Neural cell (in vitro differentiated cells): ENCODE data around the gene TNFRSF8. TPM values are rescaled to one million over a fixed set of nuclear protein-coding genes. Genes with fewer than 3 reads are reported as not detected.

Experiments used
- H2AFZ ChIP-seq: fragments of 200-600, 300-800 bp; sonication (generic), shearing (Covaris generic); 2 replicates; pipeline ENCODE4 v1.6.0; 2014; ENCODE audit warnings: low read depth, mild to moderate bottlenecking, antibody characterized with exemption, low read length, moderate library complexity
- H3F3A ChIP-seq: fragments of 200-600 bp; shearing (Covaris generic); 2 replicates; pipeline ENCODE4 v1.6.1; 2016; ENCODE audit warnings: mild to moderate bottlenecking, moderate library complexity, mixed read lengths, antibody characterized with exemption, low read length; ENCODE audit not compliant: insufficient read depth, poor library complexity, severe bottlenecking
- H3K27ac ChIP-seq: fragments of 200-600, 300-800 bp; sonication (generic), shearing (Covaris generic); 2 replicates; pipeline ENCODE4 v1.5.1; 2014; ENCODE audit warnings: mild to moderate bottlenecking, low read length, moderate library complexity
- H3K27me3 ChIP-seq: fragments of 300-800, 200-600 bp; sonication (generic), shearing (Covaris generic); 2 replicates; pipeline ENCODE4 v1.6.0; 2014; ENCODE audit warnings: mild to moderate bottlenecking, low read depth, low read length, moderate library complexity; ENCODE audit not compliant: insufficient read depth
- H3K36me3 ChIP-seq: fragments of 300-800, 200-600 bp; sonication (generic), shearing (Covaris generic); 2 replicates; pipeline ENCODE4 v1.5.1; 2014; ENCODE audit warnings: mild to moderate bottlenecking, antibody characterized with exemption, low read length, moderate library complexity; ENCODE audit not compliant: insufficient read depth
- H3K4me2 ChIP-seq: fragments of 300-800, 200-600 bp; sonication (generic), shearing (Covaris generic); 2 replicates; pipeline ENCODE4 v1.6.0; 2014; ENCODE audit warnings: mild to moderate bottlenecking, low read length
- H3K4me3 ChIP-seq: fragments of 300-800, 200-600 bp; sonication (generic), shearing (Covaris generic); 2 replicates; pipeline ENCODE4 v1.5.1; 2014; ENCODE audit warnings: mild to moderate bottlenecking, low read length, moderate library complexity
- H3K79me2 ChIP-seq: fragments of 200-600 bp; shearing (Covaris generic); replicated peaks from 2 replicates; pipeline ENCODE4 v1.6.0; 2014; ENCODE audit warnings: mild to moderate bottlenecking, low read length, moderate library complexity; ENCODE audit not compliant: insufficient read depth
- H3K9ac ChIP-seq: fragments of 300-800, 200-600 bp; sonication (generic), shearing (Covaris generic); 2 replicates; pipeline ENCODE4 v1.6.1; 2016; ENCODE audit warnings: mild to moderate bottlenecking, low read length, mixed read lengths
- H3K9me2 ChIP-seq: fragments of 200-600 bp; shearing (Covaris generic); 2 replicates; pipeline ENCODE4 v1.6.1; 2016; ENCODE audit warnings: mild to moderate bottlenecking, low read length, mixed read lengths; ENCODE audit not compliant: insufficient read depth
- H3K9me3 ChIP-seq: fragments of 200-600, 300-800 bp; sonication (generic), shearing (Covaris generic); 2 replicates; pipeline ENCODE4 v1.6.1; 2016; ENCODE audit warnings: mild to moderate bottlenecking, mixed run types, low read length, moderate library complexity, mixed read lengths
- H4K20me1 ChIP-seq: fragments of 200-600 bp; shearing (Covaris generic); 2 replicates; pipeline ENCODE4 v1.6.1; 2016; ENCODE audit warnings: mild to moderate bottlenecking, mixed run types; ENCODE audit not compliant: insufficient read depth
- EP300 ChIP-seq: fragments of 450-650 bp; conservative IDR thresholded peaks from 2 replicates; pipeline ENCODE4 v1.6.1; 2014; ENCODE audit warnings: antibody characterized with exemption, mild to moderate bottlenecking, moderate library complexity; ENCODE audit not compliant: poor library complexity, severe bottlenecking
- EZH2 ChIP-seq: fragments of 200-600, 300-800 bp; shearing (Covaris generic), sonication (generic); IDR thresholded peaks from 2 replicates; pipeline ENCODE4 v1.6.1; 2014; ENCODE audit warnings: antibody characterized with exemption, low read length, borderline replicate concordance, mild to moderate bottlenecking; ENCODE audit not compliant: insufficient read depth, poor library complexity, severe bottlenecking
- MXI1 ChIP-seq: fragments of 450-650 bp; conservative IDR thresholded peaks from 2 replicates; pipeline ENCODE4 v1.6.1; 2014; ENCODE audit warnings: antibody characterized with exemption, mild to moderate bottlenecking; ENCODE audit not compliant: poor library complexity, severe bottlenecking
- POLR2AphosphoS5 ChIP-seq: IDR thresholded peaks from 2 replicates; pipeline ENCODE4 v1.6.1; 2012
- RAD21 ChIP-seq: fragments of 450-650 bp; conservative IDR thresholded peaks from 2 replicates; pipeline ENCODE4 v1.6.1; 2014; ENCODE audit warnings: antibody characterized with exemption, mild to moderate bottlenecking, moderate library complexity
- REST ChIP-seq: IDR thresholded peaks from 2 replicates; pipeline ENCODE4 v1.6.1; 2012; ENCODE audit warnings: borderline replicate concordance
- SMC3 ChIP-seq: fragments of 450-650 bp; conservative IDR thresholded peaks from 2 replicates; pipeline ENCODE4 v1.6.1; 2014; ENCODE audit warnings: antibody characterized with exemption, mild to moderate bottlenecking, moderate library complexity; ENCODE audit not compliant: poor library complexity
- TAF1 ChIP-seq: IDR thresholded peaks from 2 replicates; pipeline ENCODE4 v1.6.1; 2012; ENCODE audit warnings: low read depth
- polyA plus RNA-seq: library from polyadenylated mRNA; depleted of rRNA; stranded (reverse); fragments of >200 nt; gene quantifications from 2 replicates; pipeline ENCODE4 v1.2.3, GENCODE V29; 2014
- TF ChIP-seq, protein P1 (sequence below): fragments of 450-650 bp; IDR thresholded peaks from 2 replicates; pipeline ENCODE4 v1.5.1; 2014; ENCODE audit warnings: antibody characterized with exemption, mild to moderate bottlenecking, moderate library complexity; ENCODE audit not compliant: poor library complexity, severe bottlenecking

Gene TNFRSF8
- polyA plus RNA-seq, 1 donor from 2014 or later = not detected

DNA sequence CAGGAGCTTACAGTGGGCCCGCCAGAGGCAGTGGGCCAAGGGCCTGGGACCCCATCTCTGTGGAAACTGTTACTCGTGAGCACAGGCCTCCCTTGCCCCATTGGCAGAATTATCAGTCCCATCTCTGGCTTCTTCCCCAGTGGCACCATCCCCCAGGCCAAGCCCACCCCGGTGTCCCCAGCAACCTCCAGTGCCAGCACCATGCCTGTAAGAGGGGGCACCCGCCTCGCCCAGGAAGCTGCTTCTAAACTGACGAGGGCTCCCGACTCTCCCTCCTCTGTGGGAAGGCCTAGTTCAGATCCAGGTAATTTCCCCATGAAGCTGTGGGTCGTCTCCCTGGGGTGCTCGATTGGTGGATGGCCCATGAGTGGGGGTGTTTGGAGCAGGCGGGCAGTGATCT lies 46.8 kb downstream of the TNFRSF8 start:
- TF ChIP-seq, protein P1, sequence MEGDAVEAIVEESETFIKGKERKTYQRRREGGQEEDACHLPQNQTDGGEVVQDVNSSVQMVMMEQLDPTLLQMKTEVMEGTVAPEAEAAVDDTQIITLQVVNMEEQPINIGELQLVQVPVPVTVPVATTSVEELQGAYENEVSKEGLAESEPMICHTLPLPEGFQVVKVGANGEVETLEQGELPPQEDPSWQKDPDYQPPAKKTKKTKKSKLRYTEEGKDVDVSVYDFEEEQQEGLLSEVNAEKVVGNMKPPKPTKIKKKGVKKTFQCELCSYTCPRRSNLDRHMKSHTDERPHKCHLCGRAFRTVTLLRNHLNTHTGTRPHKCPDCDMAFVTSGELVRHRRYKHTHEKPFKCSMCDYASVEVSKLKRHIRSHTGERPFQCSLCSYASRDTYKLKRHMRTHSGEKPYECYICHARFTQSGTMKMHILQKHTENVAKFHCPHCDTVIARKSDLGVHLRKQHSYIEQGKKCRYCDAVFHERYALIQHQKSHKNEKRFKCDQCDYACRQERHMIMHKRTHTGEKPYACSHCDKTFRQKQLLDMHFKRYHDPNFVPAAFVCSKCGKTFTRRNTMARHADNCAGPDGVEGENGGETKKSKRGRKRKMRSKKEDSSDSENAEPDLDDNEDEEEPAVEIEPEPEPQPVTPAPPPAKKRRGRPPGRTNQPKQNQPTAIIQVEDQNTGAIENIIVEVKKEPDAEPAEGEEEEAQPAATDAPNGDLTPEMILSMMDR = no peak
- TF ChIP-seq MXI1 = no peak
- TF ChIP-seq SMC3 = no peak
- TF ChIP-seq EP300 = no peak
- no peak for TF ChIP-seq EZH2
- no peak for TF ChIP-seq POLR2AphosphoS5
- TF ChIP-seq TAF1 = no peak
- no peak for TF ChIP-seq REST
- TF ChIP-seq RAD21 = no peak
- H3K79me2 ChIP-seq = no peaks in the 10 kb centered on the region
- no peaks in the 10 kb centered on the region for H3K27me3 ChIP-seq
- H3K27ac ChIP-seq = no peak overlapping the region
- no peak overlapping the region for H2AFZ ChIP-seq
- no peaks in the 10 kb centered on the region for H3K9me2 ChIP-seq
- H3K4me2 ChIP-seq = no peak overlapping the region
- H3F3A ChIP-seq = no peaks in the 10 kb centered on the region
- no peak overlapping the region for H3K4me3 ChIP-seq
- H4K20me1 ChIP-seq = no peaks in the 10 kb centered on the region
- no peaks in the 10 kb centered on the region for H3K36me3 ChIP-seq
- no peaks in the 10 kb centered on the region for H3K9me3 ChIP-seq
- no peak overlapping the region for H3K9ac ChIP-seq

DNA sequence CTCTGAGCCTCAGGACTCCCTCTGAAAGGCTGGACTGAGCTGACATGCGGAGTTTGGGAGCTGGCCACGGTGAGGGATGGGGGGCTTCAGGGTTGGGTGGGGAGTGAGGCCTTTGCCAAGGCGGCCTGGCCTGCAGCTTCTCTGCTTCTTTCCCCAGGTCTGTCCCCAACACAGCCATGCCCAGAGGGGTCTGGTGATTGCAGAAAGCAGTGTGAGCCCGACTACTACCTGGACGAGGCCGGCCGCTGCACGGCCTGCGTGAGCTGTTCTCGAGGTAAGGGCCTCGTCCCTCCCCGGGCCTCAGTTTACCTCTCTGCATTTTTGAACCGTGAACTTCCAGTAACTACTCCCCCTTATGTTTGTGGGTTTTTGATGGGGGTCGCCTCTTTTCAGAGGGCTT lies 48.6 kb downstream of the TNFRSF8 start:
- Histone ChIP-seq H3K79me2 (no peaks in the 10 kb centered on the region), H3K27me3 (no peaks in the 10 kb centered on the region), H3K36me3 (no peaks in the 10 kb centered on the region), H3K9ac (no peak overlapping the region), H3K4me2 (no peak overlapping the region), H2AFZ (no peak overlapping the region), H4K20me1 (no peaks in the 10 kb centered on the region), H3K27ac (no peak overlapping the region), H3K9me3 (no peaks in the 10 kb centered on the region), H3K9me2 (no peaks in the 10 kb centered on the region), H3F3A (no peaks in the 10 kb centered on the region), H3K4me3 (no peak overlapping the region)
- TF ChIP-seq, protein P1 = no peak
- TF ChIP-seq MXI1 (no peak), EP300 (no peak), SMC3 (no peak), EZH2 (no peak), RAD21 (no peak), REST (no peak), TAF1 (no peak), POLR2AphosphoS5 (no peak)
